DMS153 treated with DMSO at 0.1 percent for 48 hours (cell line): ENCODE data around the gene OXSM.

Experiments
- DNase-seq: peaks from one replicate; lab custom pipeline; 2025; ENCODE audit not compliant: unreplicated experiment; lab: John Stamatoyannopoulos, UW

Gene OXSM

GRCh38 chr3:25803833-25804232, 13.9 kb downstream of the OXSM start:
- no peak for DNase-seq

- DNase-seq, result no peak
Measured at GRCh38 chr3:25804676-25805075, 14.8 kb downstream of the OXSM start.

DNA sequence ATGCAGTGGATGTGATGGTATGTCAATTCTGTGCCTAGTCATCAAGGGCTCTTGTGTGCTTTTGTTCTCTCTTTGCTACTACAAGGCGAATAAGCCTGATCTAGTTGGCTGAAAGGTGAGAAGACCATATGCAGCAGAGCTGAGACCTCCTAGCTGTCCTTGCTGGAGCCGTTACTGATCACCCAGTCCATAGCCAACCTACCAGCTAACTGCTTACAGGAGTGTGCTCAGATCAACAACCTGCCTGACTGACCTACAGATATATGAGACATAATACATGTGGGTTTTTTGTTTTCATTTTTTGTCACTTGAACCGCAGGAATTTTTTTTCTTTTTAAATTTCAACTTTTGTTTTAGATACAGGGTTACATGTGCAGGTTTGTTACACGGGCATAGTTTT, 22.8 kb downstream of the OXSM start:
- DNase-seq, result no peak

DNA sequence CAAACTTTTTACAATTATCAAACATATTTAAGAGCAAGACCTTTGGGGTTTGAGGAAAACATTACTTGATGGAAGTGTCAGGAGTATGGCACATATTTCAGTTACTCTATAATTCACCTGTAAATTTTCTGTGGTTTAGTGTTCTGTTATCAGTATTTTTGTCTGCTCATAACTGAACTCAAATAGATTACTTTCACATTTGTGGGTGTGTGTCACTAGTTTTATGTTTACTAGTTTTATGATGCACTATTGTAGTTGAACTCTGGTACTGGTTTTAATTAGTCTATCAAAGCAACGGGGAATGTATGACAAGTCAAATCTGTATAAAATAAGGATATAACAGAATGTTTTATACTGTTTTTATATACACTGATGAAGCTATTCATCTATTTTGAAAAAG, 27.2 kb downstream of the OXSM start:
- DNase-seq, result no peak

GRCh38 chr3:25817638-25818037, 27.7 kb downstream of the OXSM start:
- DNase-seq, result no peak

DNA sequence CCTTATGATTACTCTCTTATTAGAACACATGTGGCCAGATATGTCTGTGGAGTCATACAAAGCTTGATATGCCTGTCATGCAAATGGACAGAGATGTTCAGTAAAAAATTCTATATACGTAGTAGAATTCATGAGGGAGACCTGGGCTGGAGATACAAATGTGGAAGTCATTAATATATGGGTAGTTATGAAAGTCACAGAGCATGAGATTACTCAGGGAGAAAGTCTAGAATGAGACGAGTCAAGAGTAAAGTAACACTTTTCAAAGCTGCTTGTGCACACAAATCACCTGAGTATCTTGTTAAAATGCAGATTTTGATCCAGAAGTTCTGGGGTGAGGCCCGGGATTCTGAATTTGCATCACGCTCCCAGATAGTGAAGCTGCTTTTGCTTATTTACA, 28.4 kb downstream of the OXSM start:
- no peak for DNase-seq

- no peak for DNase-seq
Measured at GRCh38 chr3:25820366-25820765, 30.5 kb downstream of the OXSM start.

GRCh38 chr3:25820816-25821486, 31.1 kb downstream of the OXSM start:
- no peak for DNase-seq

DNA sequence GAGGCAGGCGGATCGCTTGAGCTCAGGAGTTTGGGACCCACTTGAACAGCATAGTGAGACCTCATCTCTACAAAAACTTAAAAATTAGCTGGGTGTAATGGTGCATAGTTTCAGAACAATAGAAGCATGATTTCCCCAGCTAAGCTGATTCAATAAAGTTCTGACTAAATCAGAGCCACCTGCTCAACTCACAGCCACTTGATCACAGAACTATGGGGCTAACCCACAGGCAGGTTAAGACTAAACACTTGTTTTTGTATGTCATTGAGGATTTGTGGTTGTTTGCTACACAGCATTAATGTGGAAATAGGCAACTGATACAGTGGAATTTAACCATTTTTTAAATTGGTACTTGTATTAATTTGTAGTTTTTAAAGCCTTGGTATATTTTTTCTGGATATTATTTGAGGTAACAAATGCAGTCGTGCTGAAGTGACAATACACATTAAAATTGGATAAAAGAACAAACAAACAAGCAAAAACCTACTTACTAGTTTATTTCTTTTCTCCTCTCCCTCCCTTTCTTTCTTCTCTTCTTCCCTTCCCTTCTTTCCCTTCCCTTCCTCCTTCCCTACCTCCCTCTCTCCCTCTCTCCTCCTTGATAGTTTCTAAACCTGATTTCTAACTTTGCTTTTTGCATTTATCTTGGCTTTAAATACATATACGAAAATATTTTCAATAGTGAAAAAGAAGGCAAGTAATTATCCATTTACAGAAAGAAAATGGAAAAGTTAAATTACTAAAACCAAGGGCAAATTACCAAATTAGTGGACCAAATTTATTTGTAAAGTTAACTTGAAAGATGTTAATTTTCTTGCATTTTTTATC, 32.1 kb downstream of the OXSM start:
- no peak for DNase-seq

GRCh38 chr3:25823314-25823713, 33.4 kb downstream of the OXSM start:
- no peak for DNase-seq

DNA sequence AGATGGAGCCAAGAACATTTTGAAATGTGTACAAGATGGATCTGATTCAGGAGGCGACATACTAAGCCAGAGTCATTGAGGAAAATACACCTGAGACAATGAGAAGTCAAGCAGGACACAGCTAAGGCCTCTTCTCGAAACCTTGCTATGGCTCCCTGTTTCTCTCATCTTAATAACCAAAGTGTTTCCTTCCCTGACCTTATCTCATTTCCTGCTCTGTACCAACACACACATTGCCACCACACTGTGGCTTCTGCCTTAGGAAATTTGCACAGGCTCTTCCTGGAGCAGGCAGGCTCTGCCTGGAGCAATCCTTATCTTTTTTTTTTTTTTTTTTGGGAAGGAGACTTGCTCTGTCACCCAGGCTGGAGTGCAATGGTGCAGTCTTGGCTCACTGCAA, 36.6 kb downstream of the OXSM start:
- DNase-seq, result no peak

DNA sequence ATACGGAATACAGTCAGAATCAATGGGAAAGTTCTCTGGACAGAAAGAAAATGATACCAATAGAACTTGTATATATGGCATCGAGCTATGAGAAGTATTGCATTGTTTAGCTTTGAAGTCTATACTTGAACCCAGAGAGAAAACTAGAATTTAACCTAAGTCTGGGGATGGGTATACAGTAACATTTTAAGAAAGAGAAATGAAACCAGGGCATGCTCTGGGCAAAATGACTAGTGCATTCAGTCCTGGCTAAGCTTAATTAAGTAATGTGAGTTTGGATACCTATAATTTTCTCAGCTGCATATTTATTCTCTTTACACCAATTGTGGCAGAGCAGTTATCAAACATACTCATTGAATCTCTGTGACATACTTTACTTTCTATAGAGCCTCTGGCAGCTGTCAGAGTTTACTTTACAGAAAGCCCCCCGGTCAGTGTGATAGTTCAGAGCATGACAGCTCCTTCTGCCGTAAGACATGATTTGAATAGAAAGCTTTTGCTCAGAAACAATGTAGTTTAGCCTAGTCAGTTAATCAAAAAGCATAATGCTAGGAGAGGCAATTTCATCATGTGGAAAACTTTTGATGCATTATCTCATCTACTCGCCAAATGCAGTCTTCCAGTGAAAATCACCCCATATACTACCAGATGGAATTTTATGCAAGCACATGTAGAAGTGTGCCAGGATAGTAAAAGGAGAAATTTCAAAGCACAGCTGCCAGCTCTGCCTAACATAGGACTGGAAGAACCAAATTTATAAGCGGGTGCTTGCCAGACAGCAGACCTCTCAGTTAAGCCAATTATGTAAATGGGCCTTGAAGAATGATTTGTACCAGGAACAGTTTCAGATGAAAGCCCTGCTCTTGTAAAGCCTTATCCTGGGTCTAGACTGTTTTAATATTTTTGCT, 40.7 kb downstream of the OXSM start:
- DNase-seq, result no peak

GRCh38 chr3:25831578-25831977, 41.7 kb downstream of the OXSM start:
- DNase-seq, result no peak

DNA sequence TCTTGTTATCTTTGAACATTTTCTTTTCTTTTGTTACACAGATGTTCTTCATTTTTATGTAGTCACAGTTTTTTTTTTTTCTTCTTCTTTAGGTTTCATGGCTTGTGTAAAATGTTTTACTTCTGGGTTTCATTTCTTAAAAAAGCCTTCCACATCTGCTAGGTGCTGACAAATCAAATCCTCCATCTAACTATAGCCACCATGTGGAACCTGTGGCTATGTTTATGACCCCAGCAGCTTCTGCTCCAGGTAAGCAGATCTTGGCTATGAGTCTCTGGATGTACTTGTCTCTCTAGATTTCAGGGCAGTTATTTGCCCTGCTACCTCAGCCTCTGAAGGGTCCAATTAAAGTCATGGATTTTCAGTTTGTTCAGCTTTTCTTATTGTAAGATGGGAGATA, 44.5 kb downstream of the OXSM start:
- no peak for DNase-seq

GRCh38 chr3:25836579-25836978, 46.7 kb downstream of the OXSM start:
- no peak for DNase-seq

DNA sequence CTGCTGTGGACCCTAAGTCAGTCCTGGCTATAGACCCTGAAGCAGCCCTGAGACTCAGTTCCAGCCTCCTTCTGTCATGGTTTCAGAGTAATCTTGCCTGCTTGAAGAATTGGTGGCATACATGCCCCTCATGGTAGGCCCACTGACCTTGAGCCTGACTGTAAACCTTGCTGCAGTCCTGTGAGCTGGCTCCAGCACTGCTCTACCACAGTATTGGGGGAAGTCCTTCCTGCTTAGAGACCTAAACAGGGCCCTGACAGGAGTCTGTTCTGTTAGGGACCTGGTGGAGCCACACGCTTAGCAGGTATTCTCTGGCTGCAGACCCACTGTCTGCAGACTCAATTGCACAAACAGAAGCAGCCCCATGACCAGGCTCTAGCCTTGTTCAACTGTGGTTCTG, 47.1 kb downstream of the OXSM start:
- no peak for DNase-seq

- no peak for DNase-seq
Measured at GRCh38 chr3:25840099-25840498, 50.2 kb downstream of the OXSM start.

- DNase-seq, result no peak
Measured at GRCh38 chr3:25843332-25843731, 53.4 kb downstream of the OXSM start.
